NCI-H1092 treated with DMSO at 0.1 percent for 48 hours (cell line): Measurements from ENCODE around the gene PNPLA8.
"Not testable (repeated sequence)": the region's sequence is repeated elsewhere in the genome, so short reads cannot be mapped to it uniquely, and the experiment has no call there.

Source experiments
- DNase-seq: peaks from one replicate; lab custom pipeline; 2025; lab: John Stamatoyannopoulos, UW

The PNPLA8 gene, protein sequence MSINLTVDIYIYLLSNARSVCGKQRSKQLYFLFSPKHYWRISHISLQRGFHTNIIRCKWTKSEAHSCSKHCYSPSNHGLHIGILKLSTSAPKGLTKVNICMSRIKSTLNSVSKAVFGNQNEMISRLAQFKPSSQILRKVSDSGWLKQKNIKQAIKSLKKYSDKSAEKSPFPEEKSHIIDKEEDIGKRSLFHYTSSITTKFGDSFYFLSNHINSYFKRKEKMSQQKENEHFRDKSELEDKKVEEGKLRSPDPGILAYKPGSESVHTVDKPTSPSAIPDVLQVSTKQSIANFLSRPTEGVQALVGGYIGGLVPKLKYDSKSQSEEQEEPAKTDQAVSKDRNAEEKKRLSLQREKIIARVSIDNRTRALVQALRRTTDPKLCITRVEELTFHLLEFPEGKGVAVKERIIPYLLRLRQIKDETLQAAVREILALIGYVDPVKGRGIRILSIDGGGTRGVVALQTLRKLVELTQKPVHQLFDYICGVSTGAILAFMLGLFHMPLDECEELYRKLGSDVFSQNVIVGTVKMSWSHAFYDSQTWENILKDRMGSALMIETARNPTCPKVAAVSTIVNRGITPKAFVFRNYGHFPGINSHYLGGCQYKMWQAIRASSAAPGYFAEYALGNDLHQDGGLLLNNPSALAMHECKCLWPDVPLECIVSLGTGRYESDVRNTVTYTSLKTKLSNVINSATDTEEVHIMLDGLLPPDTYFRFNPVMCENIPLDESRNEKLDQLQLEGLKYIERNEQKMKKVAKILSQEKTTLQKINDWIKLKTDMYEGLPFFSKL

GRCh38 chr7:108525985-108526767 lies at the start of gene PNPLA8:
PNPLA8 (minus strand) TSS chr7:108526135; CDS start chr7:108515491, 10,644 bp downstream.
- peak; percentile 99 for DNase-seq

- no peak for DNase-seq
Observed at GRCh38 chr7:108575156-108575555, 49.2 kb upstream of the PNPLA8 start.

DNA sequence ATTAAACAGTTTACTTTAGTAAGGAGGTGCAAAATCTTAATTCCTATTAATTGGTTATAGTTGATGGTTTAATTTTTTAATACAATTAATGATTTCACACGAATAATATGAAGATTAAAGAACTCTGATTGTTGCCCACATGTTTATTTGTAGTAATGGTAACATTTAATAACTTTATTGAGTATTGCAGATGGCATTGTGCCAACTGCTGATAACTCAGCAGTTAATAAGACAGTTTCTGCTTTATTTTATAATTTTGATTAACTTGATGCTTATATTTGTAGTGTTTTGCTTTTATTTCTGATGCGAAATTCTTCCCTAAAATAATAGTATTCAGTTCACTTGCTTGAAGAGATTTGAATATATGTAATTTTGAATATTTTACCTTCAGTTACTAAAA lies 46.5 kb upstream of the PNPLA8 start:
- no peak for DNase-seq

GRCh38 chr7:108570146-108570755 lies 44.3 kb upstream of the PNPLA8 start:
- DNase-seq: peak; percentile 65

- peak; percentile 99 for DNase-seq
Observed at GRCh38 chr7:108569381-108570145, 43.6 kb upstream of the PNPLA8 start, which contains the start of the genes DNAJB9 and THAP5. DNAJB9 (plus strand) TSS chr7:108569874; CDS start chr7:108571727, 1,853 bp downstream. THAP5 (minus strand) TSS chr7:108569706; CDS start chr7:108569569, 137 bp downstream.

- no peak for DNase-seq
Observed at GRCh38 chr7:108568801-108569380, 43.0 kb upstream of the PNPLA8 start.

DNA sequence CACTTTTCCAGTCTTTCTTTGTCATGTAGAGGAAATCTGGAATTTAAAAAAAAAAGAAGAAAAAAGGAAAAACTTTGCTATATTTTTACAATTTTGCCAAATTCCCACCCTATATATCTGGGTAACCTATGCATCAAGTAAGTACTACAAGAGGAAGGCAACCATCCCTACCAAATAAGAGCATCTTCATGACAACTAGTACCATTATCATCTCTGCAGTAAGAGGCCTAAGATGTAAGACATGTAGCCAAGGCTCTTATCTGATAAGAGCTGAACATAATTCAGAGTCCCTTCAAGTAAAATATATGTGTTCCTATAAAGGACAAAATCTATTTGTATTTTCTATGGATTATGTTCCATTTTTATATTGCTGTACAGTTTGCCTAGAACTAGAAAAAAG lies 40.1 kb upstream of the PNPLA8 start:
- DNase-seq: no peak

DNA sequence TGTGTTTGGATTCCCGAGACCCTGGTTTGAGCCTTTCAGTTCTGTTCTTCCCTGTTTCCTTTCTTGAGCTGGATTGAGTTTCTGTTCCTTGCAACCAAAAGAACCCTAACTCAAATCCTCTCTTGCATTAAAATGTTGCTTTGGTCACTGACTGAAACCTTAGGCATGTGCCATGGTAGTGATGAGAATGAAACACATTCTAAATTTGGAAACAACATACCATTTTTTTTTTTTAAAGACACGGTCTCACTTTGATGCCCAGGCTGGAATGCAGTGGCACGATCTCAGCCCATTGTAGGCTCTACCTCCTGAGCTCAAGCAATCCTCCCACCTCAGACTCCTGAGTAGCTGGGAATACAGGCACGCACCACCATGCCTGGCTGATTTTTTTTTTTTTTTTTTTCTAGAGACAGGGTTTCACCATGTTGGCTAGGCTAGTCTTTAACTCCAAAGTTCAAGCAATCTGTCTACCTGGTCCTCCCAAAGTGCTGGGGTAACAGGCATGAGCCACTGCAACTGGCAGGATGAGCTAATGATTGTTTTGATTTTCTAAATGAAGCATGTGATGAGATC lies 35.2 kb upstream of the PNPLA8 start:
- DNase-seq: no peak

DNA sequence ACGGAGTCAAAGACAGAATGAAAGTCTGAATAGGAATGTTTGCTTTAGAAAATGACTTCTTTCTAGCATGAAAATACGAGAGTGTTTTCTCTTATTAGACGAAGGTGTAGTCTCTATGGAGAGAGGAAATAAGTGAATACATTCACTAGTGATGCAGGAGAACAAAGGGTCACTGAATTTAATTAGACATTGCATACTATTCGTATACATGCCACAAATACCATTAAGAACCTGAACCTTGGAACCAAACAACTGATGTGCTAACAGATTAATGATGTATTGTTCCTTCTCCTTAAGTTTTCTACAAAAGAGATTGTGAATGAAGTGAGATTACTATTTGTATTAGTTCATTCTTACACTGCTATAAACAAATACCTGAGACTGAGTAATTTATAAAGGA lies 33.3 kb upstream of the PNPLA8 start:
- DNase-seq: no peak

DNA sequence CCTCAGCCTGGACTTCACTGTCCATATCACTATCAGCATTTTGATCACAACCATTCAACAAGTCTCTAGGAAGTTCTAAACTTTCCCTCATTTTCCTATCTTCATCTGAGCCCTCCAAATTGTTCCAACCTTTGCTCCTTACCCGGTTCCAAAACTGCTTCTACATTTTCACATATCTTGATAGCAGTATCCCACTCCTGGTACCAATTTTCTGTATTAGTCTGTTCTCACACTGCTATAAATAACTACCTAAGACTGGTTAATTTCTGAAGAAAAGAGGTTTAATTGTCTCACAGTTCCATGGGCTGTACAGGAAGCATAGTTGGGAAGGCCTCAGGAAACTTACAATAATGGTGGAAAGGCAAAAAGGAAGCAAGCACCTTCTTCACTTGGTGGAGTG lies 31.7 kb upstream of the PNPLA8 start:
- DNase-seq: no peak

- no peak for DNase-seq
Observed at GRCh38 chr7:108557191-108557590, 31.3 kb upstream of the PNPLA8 start.

GRCh38 chr7:108556665-108557064 lies 30.7 kb upstream of the PNPLA8 start:
- not testable (repeated sequence) for DNase-seq

GRCh38 chr7:108548141-108548896 lies 22.4 kb upstream of the PNPLA8 start:
- not testable (repeated sequence) for DNase-seq

- no peak for DNase-seq
Observed at GRCh38 chr7:108541478-108541877, 15.5 kb upstream of the PNPLA8 start.

DNA sequence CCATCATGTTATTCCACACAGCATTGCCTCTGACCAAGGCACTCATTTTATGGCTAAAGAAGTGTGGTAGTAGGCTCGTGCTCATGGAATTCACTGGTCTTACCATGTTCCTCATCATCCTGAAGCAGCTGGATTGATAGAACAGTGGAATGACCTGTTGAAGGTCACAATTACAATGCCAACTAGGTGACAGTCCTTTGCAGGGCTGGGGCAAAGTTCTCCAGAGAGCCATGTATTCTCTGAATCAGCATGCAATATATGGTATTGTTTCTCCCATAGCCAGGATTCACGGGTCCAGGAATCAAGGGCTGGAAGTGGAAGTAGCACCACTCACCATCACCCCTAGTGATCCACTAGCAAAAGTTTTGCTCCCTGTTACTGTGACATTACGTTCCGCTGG lies 12.8 kb upstream of the PNPLA8 start:
- not testable (repeated sequence) for DNase-seq

DNA sequence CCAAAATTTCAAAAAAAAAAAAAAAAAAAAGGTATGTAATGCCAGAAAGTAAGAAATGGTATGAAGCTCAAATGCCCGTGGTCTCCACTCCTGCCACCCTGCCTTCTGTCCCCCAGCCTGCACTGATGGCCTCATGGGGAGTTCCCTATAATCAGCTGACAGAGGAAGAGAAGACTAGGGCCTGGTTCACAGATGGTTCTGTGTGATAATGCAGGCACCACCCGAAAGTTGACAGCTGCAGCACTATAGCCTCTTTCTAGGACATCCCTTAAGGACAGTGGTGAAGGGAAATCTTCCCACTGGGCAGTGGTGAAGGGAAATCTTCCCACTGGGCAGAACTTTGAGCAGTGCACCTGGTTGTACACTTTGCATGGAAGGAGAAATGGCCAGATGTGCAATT lies 12.3 kb upstream of the PNPLA8 start:
- not testable (repeated sequence) for DNase-seq

DNA sequence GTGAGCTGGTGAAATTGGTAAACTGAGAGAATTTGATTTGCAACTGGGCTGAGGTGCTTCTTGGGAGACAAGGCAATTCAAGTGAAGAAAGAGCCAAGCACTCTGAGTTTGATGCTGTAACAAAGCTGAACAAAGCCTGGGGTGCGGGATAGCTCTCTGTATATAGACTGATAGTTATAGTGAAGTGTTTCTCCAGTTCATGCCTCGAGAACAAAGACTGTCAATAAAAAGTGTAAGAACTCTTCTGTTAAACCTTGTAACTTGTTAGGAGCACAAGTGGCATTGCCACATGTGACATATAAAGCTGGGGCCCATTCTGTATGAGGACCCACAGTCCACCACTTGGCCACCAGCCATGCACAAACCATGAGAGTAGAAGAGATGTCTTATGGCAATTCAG lies 11.3 kb upstream of the PNPLA8 start:
- no peak for DNase-seq

DNA sequence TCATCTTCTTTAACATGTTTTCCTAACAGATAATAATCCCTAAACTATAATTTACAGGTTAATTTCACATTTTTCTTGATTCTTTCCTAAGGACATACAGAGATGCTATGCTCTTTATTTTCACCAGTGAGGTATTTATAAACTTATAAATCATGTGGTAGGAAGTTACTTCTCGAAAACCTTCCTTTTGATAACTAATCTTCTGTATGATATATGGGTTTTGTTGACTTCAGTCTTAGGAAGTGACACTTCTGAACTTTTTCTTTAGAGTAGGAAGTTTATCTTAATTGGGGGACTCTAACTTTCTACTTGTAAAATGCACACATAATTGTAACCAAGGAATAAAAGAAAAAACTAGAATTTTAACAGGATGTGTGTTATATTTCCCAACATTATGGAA lies 9.8 kb upstream of the PNPLA8 start:
- no peak for DNase-seq

GRCh38 chr7:108535257-108535656 lies 9.3 kb upstream of the PNPLA8 start:
- DNase-seq: no peak
